GM12878 (cell line): Measurements from ENCODE around the gene TRAF2. TPM values are rescaled to one million over a fixed set of nuclear protein-coding genes. Genes with fewer than 3 reads are reported as not detected.

ENCODE experiments used
- ATAC-seq: fragments of 200-7000 bp; cut with Tn5 transposase; 3 replicates; pipeline ENCODE4 v1.9.1; 2020; ENCODE audit warnings: mild to moderate bottlenecking, moderate library complexity
- BruUV-seq: library from RNA; stranded (reverse); fragments of 400-500 nt; replicated peaks from 2 replicates; lab custom pipeline; 2021; lab: Mats Ljungman, UMichigan
- CTCF ChIA-PET: fragments of 300-600 bp; sonication (Branson Sonifier 250); formaldehyde crosslinking; extraction: SDS; loops from one replicate; lab custom pipeline; 2021; ENCODE audit warnings: inconsistent platforms; lab: Yijun Ruan, JAX
- POLR2A ChIA-PET: fragments of 350-600 bp; formaldehyde crosslinking; extraction: SDS; loops from one replicate; lab custom pipeline; 2021; ENCODE audit warnings: inconsistent platforms; lab: Charles Lee
- RAD21 ChIA-PET: fragments of 300-600 bp; sonication (Branson Sonifier 250); formaldehyde crosslinking; loops from one replicate; lab custom pipeline; 2023; ENCODE audit warnings: antibody characterized with exemption; ENCODE audit not compliant: unreplicated experiment; lab: Charles Lee
- SMC1A ChIA-PET: fragments of 300-600 bp; sonication (Branson Sonifier 250); formaldehyde crosslinking; loops from one replicate; lab custom pipeline; 2023; ENCODE audit not compliant: unreplicated experiment, uncharacterized antibody; lab: Charles Lee
- DNase-seq: peaks from one replicate; pipeline ENCODE4 v3.0.0-alpha.2; 2011; ENCODE audit warnings: low read depth, low spot score
- FAIRE-seq: peaks from 3 replicates; lab custom pipeline; 2011; peaks lifted over from hg19 to GRCh38; lab: Jason Lieb, UNC
- H2AFZ ChIP-seq: 2 replicates; pipeline ENCODE4 v1.6.0; 2011; ENCODE audit warnings: low read depth, low read length, control low read depth; ENCODE audit not compliant: control insufficient read depth
- H3K27ac ChIP-seq: 2 replicates; pipeline ENCODE4 v1.5.1; 2011; ENCODE audit warnings: control low read depth; ENCODE audit not compliant: control insufficient read depth, insufficient read depth
- H3K27me3 ChIP-seq, 2 experiments: replicated peaks in 1 of 2; 2 replicates each; pipeline versions ENCODE4 v1.6.0 to v1.6.1; 2011; ENCODE audit warnings: low read length in 1 of 2; ENCODE audit not compliant: control insufficient read depth in 2 of 2, insufficient read depth in 2 of 2
- H3K36me3 ChIP-seq, 2 experiments: 2 replicates each; pipeline ENCODE4 v1.5.1; 2011; ENCODE audit warnings: low read length in 1 of 2; ENCODE audit not compliant: control insufficient read depth in 2 of 2, insufficient read depth in 2 of 2
- H3K4me1 ChIP-seq: 2 replicates; pipeline ENCODE4 v1.6.1; 2011; ENCODE audit warnings: mild to moderate bottlenecking, low read length, moderate library complexity, mixed read lengths; ENCODE audit not compliant: control insufficient read depth, insufficient read depth
- H3K4me2 ChIP-seq: 2 replicates; pipeline ENCODE4 v1.6.0; 2011; ENCODE audit warnings: control low read depth; ENCODE audit not compliant: control insufficient read depth, insufficient read depth
- H3K4me3 ChIP-seq: fragments of 200-600 bp; sonication (generic); 2 replicates; pipeline ENCODE4 v1.5.1; 2016
- H3K79me2 ChIP-seq: 2 replicates; pipeline ENCODE4 v1.6.0; 2011; ENCODE audit warnings: low read length; ENCODE audit not compliant: control insufficient read depth, insufficient read depth
- H3K9ac ChIP-seq: 2 replicates; pipeline ENCODE4 v1.8.0; 2011; ENCODE audit warnings: low read length, control low read depth, mixed read lengths; ENCODE audit not compliant: control insufficient read depth, insufficient read depth
- H3K9me3 ChIP-seq: replicated peaks from 3 replicates; pipeline ENCODE4 v1.5.1; 2011; ENCODE audit warnings: mild to moderate bottlenecking, low read length; ENCODE audit not compliant: control insufficient read depth, insufficient read depth
- H4K20me1 ChIP-seq: 2 replicates; pipeline ENCODE4 v1.6.0; 2011; ENCODE audit not compliant: control insufficient read depth, insufficient read depth
- BRCA1 ChIP-seq: IDR thresholded peaks from 2 replicates; pipeline ENCODE4 v1.6.1; 2011; ENCODE audit warnings: low read depth, low read length, improper control_type of control experiment
- CEBPB ChIP-seq, 2 experiments: fragments of 150-350 bp in 1 of 2; IDR thresholded peaks; 2 replicates each; pipeline ENCODE4 v1.6.1; 2012 to 2014; ENCODE audit warnings: low read depth in 2 of 2, low read length in 2 of 2, borderline replicate concordance in 1 of 2, inconsistent platforms in 1 of 2
- DPF2 ChIP-seq: fragments of 450-650 bp; IDR thresholded peaks from 2 replicates; pipeline ENCODE4 v1.6.1; 2017; ENCODE audit warnings: mild to moderate bottlenecking
- E2F4 ChIP-seq: IDR thresholded peaks from 2 replicates; pipeline ENCODE4 v1.6.1; 2012; ENCODE audit warnings: low read depth, low read length, improper control_type of control experiment
- HCFC1 ChIP-seq: fragments of 150-350 bp; IDR thresholded peaks from 2 replicates; pipeline ENCODE4 v1.6.1; 2014; ENCODE audit warnings: low read length
- IKZF1 ChIP-seq: fragments of 450-650 bp; conservative IDR thresholded peaks from 2 replicates; pipeline ENCODE4 v1.6.1; 2017; ENCODE audit warnings: antibody characterized with exemption, mild to moderate bottlenecking
- KAT2A ChIP-seq: conservative IDR thresholded peaks from 2 replicates; pipeline ENCODE4 v1.6.1; 2011; ENCODE audit warnings: low read depth, low read length; ENCODE audit not compliant: control insufficient read depth
- NR2C2 ChIP-seq: IDR thresholded peaks from 2 replicates; pipeline ENCODE4 v1.6.1; 2011; ENCODE audit warnings: borderline replicate concordance, low read depth; ENCODE audit not compliant: control insufficient read depth, insufficient read length
- PAX8 ChIP-seq: fragments of 450-650 bp; IDR thresholded peaks from 2 replicates; pipeline ENCODE4 v1.6.1; 2017; ENCODE audit warnings: mild to moderate bottlenecking, moderate library complexity
- SP1 ChIP-seq: IDR thresholded peaks from one replicate; pipeline ENCODE4 v1.6.1; 2011; ENCODE audit warnings: low read depth, low read length
- STAT1 ChIP-seq: fragments of 450-650 bp; conservative IDR thresholded peaks from 2 replicates; pipeline ENCODE4 v1.6.1; 2014; ENCODE audit warnings: antibody characterized with exemption, mild to moderate bottlenecking
- STAT3 ChIP-seq: IDR thresholded peaks from 2 replicates; pipeline ENCODE4 v1.6.1; 2011; ENCODE audit warnings: low read depth, low read length, improper control_type of control experiment
- ZBTB11 ChIP-seq: fragments of 450-650 bp; formaldehyde crosslinking; IDR thresholded peaks from 2 replicates; pipeline ENCODE4 v1.5.0; 2022; ENCODE audit warnings: mild to moderate bottlenecking, missing genetic modification characterization
- ZNF274 ChIP-seq: IDR thresholded peaks from one replicate; pipeline ENCODE4 v1.8.0; 2011; ENCODE audit not compliant: insufficient read length, insufficient read depth
- WGBS: methylation state at CpG from one replicate; pipeline ENCODE4 v1.1.6; 2016; ENCODE audit warnings: low lambda C conversion rate; ENCODE audit not compliant: insufficient replicate concordance, insufficient coverage; ENCODE audit errors: missing lambda C conversion rate; 5-methylcytosine and 5-hydroxymethylcytosine counted together
- in situ Hi-C: fragments of 300-500 bp; cut with MboI; formaldehyde crosslinking; loops from 9 replicates; pipeline ENCODE4 v1.14.3; 2018; ENCODE audit warnings: mixed read lengths
- intact Hi-C: fragments of 100-400 bp; cut with micrococcal nuclease; formaldehyde crosslinking; loops from one replicate; pipeline ENCODE4 v1.14.2; 2022; ENCODE audit not compliant: unreplicated experiment
- polyA plus RNA-seq, 11 experiments: library from polyadenylated mRNA; depleted of rRNA in 4 of 11; unstranded in 6 of 11; stranded (reverse) in 5 of 11; fragments of >200 nt; fragmentation: Nextera tagmentation in 4 of 11; fragmentation: Illumina TruSeq in 1 of 11; extraction: Ambion mirVana in 4 of 11; extraction: Trizol in 1 of 11; gene quantifications; 1 replicate in 1 of 11; 2 replicates in 10 of 11; pipeline versions ENCODE4 v1.2.1 to v1.2.3, GENCODE V29; 2011 to 2016; ENCODE audit warnings: inconsistent platforms in 2 of 11, missing spikeins in 2 of 11, low read depth in 1 of 11
- total RNA-seq, 4 experiments: library from RNA; depleted of rRNA in 3 of 4; stranded (reverse); fragments of >200 nt in 3 of 4; fragmentation: Illumina TruSeq in 1 of 4; extraction: Trizol in 1 of 4; gene quantifications; 2 replicates each; pipeline versions ENCODE4 v1.2.1 to v1.2.3, GENCODE V29; 2013 to 2021

The TRAF2 gene
- total and polyA plus RNA-seq, 10 of the 15 experiments (the other 5 are each of a cell fraction or from before 2014, with no cell fraction given): 0.34 to 39.5 (median 18.7) TPM

- 78% methylated on average over 26 of the region's 26 CpGs for WGBS
- ATAC-seq: no peak
- no peaks in the 10 kb centered on the region for H3K79me2 ChIP-seq
- TF ChIP-seq DPF2: no peak
- TF ChIP-seq BRCA1: no peak
- TF ChIP-seq STAT1: no peak
- TF ChIP-seq ZBTB11 (CRISPR knock-in tag): no peak
- TF ChIP-seq CEBPB (IDR thresholded peaks at IDR 0.05; ENCODE audit: borderline replicate concordance in 1 of 2, low read depth in 2 of 2, low read length in 2 of 2): no peak
- TF ChIP-seq ZNF274: no peak
- no peak for TF ChIP-seq PAX8
- TF ChIP-seq HCFC1: no peak
- no peak for TF ChIP-seq NR2C2
- no peak for TF ChIP-seq E2F4
- TF ChIP-seq IKZF1: no peak
- no peak for TF ChIP-seq STAT3
- no peak for TF ChIP-seq SP1
- TF ChIP-seq KAT2A: no peak
- ChIA-PET POLR2A (interaction anchor here (0.6 to 0.8 kb wide), 2 partner anchors 17 to 847 kb away, joined by 3 to 5 read pairs; no protein-coding TSS in a partner anchor), CTCF (interaction anchor here (0.7 kb wide), 1 partner anchor 55 kb away, joined by 3 read pairs; no protein-coding TSS in a partner anchor), RAD21 (interaction anchor here (0.6 kb wide), 1 partner anchor 65 kb away, joined by 3 read pairs; no protein-coding TSS in a partner anchor), SMC1A (no interaction called here)
- no peak for FAIRE-seq
- intact Hi-C loops: no loop called here
- H3K9me3 ChIP-seq: no peaks in the 10 kb centered on the region
- BruUV-seq: no TSS peak
- no peaks in the 10 kb centered on the region for H3K27me3 ChIP-seq
- no peak overlapping the region for H3K27ac ChIP-seq
- no peaks in the 10 kb centered on the region for H4K20me1 ChIP-seq
- in situ Hi-C loops: no loop called here
- H3K36me3 ChIP-seq: peaks cover 3 to 9% of the 10 kb centered on the region in 2 experiments; a peak in 3 of 4 replicates
- no peak overlapping the region for H3K4me2 ChIP-seq
- no peak for DNase-seq
- H3K4me1 ChIP-seq: no peaks in the 10 kb centered on the region
- H3K9ac ChIP-seq: no peak overlapping the region
- H2AFZ ChIP-seq: no peak overlapping the region
- no peak overlapping the region for H3K4me3 ChIP-seq
These were observed 30.7 kb upstream of the TRAF2 start for GRCh38 chr9:136855461-136856078.
